OCI-LY1 (cell line): ENCODE results near the gene CRY1.
A peak's percentile ranks its signal among the peaks of the same experiment; 100 is the strongest.

Experiments
- H2AFZ ChIP-seq: fragments of 200-600 bp; sonication (generic), shearing (Covaris generic); 2 replicates; pipeline ENCODE4 v1.6.0; 2014; ENCODE audit warnings: antibody characterized with exemption, mild to moderate bottlenecking, low read length
- H3F3A ChIP-seq: fragments of 200-600 bp; sonication (generic), shearing (Covaris generic); 2 replicates; pipeline ENCODE4 v1.6.0; 2014; ENCODE audit warnings: mild to moderate bottlenecking, antibody characterized with exemption, low read length, moderate library complexity; ENCODE audit not compliant: insufficient read depth
- H3K27ac ChIP-seq: fragments of 200-600 bp; sonication (generic); 2 replicates; pipeline ENCODE4 v1.5.1; 2014; ENCODE audit warnings: low read length, mixed run types, mild to moderate bottlenecking, low read depth; ENCODE audit not compliant: poor library complexity, severe bottlenecking
- H3K27me3 ChIP-seq: fragments of 200-600 bp; sonication (generic); 2 replicates; pipeline ENCODE4 v1.6.0; 2014; ENCODE audit warnings: antibody characterized with exemption, mild to moderate bottlenecking, low read length, moderate library complexity; ENCODE audit not compliant: insufficient read depth
- H3K36me3 ChIP-seq: fragments of 200-600 bp; sonication (generic); 2 replicates; pipeline ENCODE4 v1.6.1; 2014; ENCODE audit warnings: mild to moderate bottlenecking, antibody characterized with exemption, low read length, moderate library complexity, mixed read lengths; ENCODE audit not compliant: insufficient read depth
- H3K4me1 ChIP-seq: fragments of 200-600 bp; sonication (generic); 2 replicates; pipeline ENCODE4 v1.5.1; 2014; ENCODE audit warnings: mild to moderate bottlenecking, low read length, moderate library complexity; ENCODE audit not compliant: insufficient read depth, severe bottlenecking
- H3K4me2 ChIP-seq: fragments of 200-600 bp; sonication (generic), shearing (Covaris generic); 2 replicates; pipeline ENCODE4 v1.6.1; 2014; ENCODE audit warnings: low read length
- H3K4me3 ChIP-seq: fragments of 200-600 bp; sonication (generic); 2 replicates; pipeline ENCODE4 v1.5.1; 2014; ENCODE audit warnings: low read length, low read depth, mild to moderate bottlenecking, mixed read lengths; ENCODE audit not compliant: poor library complexity, severe bottlenecking
- H3K79me2 ChIP-seq: fragments of 200-600 bp; shearing (Covaris generic); 2 replicates; pipeline ENCODE4 v1.6.1; 2016; ENCODE audit warnings: mixed run types, low read length, mixed read lengths; ENCODE audit not compliant: insufficient read depth
- H3K9ac ChIP-seq: fragments of 200-600 bp; sonication (generic), shearing (Covaris generic); 2 replicates; pipeline ENCODE4 v1.6.1; 2014; ENCODE audit warnings: mild to moderate bottlenecking, low read length, mixed read lengths
- H3K9me2 ChIP-seq: fragments of 200-600 bp; sonication (generic), shearing (Covaris generic); 2 replicates; pipeline ENCODE4 v1.6.1; 2014; ENCODE audit warnings: low read depth, mild to moderate bottlenecking, low read length, mixed read lengths
- H3K9me3 ChIP-seq: fragments of 200-600 bp; shearing (Covaris generic); 2 replicates; pipeline ENCODE4 v1.6.1; 2014; ENCODE audit warnings: low read length, mixed read lengths
- H4K20me1 ChIP-seq: fragments of 200-600 bp; sonication (generic), shearing (Covaris generic); 2 replicates; pipeline ENCODE4 v1.6.0; 2016; ENCODE audit warnings: mild to moderate bottlenecking, low read length; ENCODE audit not compliant: insufficient read depth
- EZH2 ChIP-seq: fragments of 200-600 bp; sonication (generic), shearing (Covaris generic); IDR thresholded peaks from 2 replicates; pipeline ENCODE4 v1.8.0; 2017; ENCODE audit warnings: borderline replicate concordance, mixed run types, mild to moderate bottlenecking, antibody characterized with exemption, low read length, moderate library complexity, mixed read lengths
- TF ChIP-seq, protein P1 (sequence below): fragments of 200-600 bp; sonication (generic), shearing (Covaris generic); IDR thresholded peaks from 2 replicates; pipeline ENCODE4 v1.5.1; 2017; ENCODE audit warnings: mild to moderate bottlenecking, antibody characterized with exemption, low read length, moderate library complexity, mixed read lengths

The CRY1 gene

GRCh38 chr12:106962286-106962685 is 131.1 kb downstream of the CRY1 start:
- no peak overlapping the region for H3K9ac ChIP-seq
- no peaks in the 10 kb centered on the region for H3K9me3 ChIP-seq
- H3K27ac ChIP-seq, result no peak overlapping the region
- peaks cover 6% of the 10 kb centered on the region; the same call in 1 of the 2 replicates for H3K79me2 ChIP-seq
- no peaks in the 10 kb centered on the region for H3K9me2 ChIP-seq
- no peaks in the 10 kb centered on the region for H4K20me1 ChIP-seq
- H3K36me3 ChIP-seq, result no peaks in the 10 kb centered on the region
- H3K27me3 ChIP-seq, result no peaks in the 10 kb centered on the region
- no peak overlapping the region for H2AFZ ChIP-seq
- no peak overlapping the region for H3K4me3 ChIP-seq
- no peaks in the 10 kb centered on the region; the same call in 1 of the 2 replicates for H3F3A ChIP-seq
- no peak overlapping the region for H3K4me2 ChIP-seq
- H3K4me1 ChIP-seq, result peaks cover 12% of the 10 kb centered on the region
- no peak for TF ChIP-seq EZH2
- TF ChIP-seq, protein P1, sequence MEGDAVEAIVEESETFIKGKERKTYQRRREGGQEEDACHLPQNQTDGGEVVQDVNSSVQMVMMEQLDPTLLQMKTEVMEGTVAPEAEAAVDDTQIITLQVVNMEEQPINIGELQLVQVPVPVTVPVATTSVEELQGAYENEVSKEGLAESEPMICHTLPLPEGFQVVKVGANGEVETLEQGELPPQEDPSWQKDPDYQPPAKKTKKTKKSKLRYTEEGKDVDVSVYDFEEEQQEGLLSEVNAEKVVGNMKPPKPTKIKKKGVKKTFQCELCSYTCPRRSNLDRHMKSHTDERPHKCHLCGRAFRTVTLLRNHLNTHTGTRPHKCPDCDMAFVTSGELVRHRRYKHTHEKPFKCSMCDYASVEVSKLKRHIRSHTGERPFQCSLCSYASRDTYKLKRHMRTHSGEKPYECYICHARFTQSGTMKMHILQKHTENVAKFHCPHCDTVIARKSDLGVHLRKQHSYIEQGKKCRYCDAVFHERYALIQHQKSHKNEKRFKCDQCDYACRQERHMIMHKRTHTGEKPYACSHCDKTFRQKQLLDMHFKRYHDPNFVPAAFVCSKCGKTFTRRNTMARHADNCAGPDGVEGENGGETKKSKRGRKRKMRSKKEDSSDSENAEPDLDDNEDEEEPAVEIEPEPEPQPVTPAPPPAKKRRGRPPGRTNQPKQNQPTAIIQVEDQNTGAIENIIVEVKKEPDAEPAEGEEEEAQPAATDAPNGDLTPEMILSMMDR, result no peak

- Histone ChIP-seq H3K27ac (no peak overlapping the region), H3K36me3 (no peaks in the 10 kb centered on the region), H2AFZ (no peak overlapping the region), H3K9me2 (no peaks in the 10 kb centered on the region), H3F3A (no peaks in the 10 kb centered on the region; the same call in 1 of the 2 replicates), H3K9me3 (no peaks in the 10 kb centered on the region), H3K4me2 (no peak overlapping the region), H3K79me2 (peaks cover 7% of the 10 kb centered on the region; the same call in 1 of the 2 replicates), H3K9ac (no peak overlapping the region), H4K20me1 (no peaks in the 10 kb centered on the region), H3K4me3 (no peak overlapping the region), H3K27me3 (no peaks in the 10 kb centered on the region), H3K4me1 (peaks cover 14% of the 10 kb centered on the region)
- no peak for TF ChIP-seq EZH2
- TF ChIP-seq, protein P1, result no peak
Measured at GRCh38 chr12:106960443-106960842, 132.9 kb downstream of the CRY1 start.

- H3K27ac ChIP-seq, result peak overlapping the region; percentile 58
- H4K20me1 ChIP-seq, result no peaks in the 10 kb centered on the region
- H3K9me3 ChIP-seq, result no peaks in the 10 kb centered on the region
- H3K4me1 ChIP-seq, result peaks cover 21% of the 10 kb centered on the region
- no peaks in the 10 kb centered on the region; the same call in 1 of the 2 replicates for H3F3A ChIP-seq
- no peaks in the 10 kb centered on the region for H3K36me3 ChIP-seq
- H3K79me2 ChIP-seq, result peaks cover 7% of the 10 kb centered on the region; the same call in 1 of the 2 replicates
- peak overlapping the region; percentile 87 for H3K4me2 ChIP-seq
- H2AFZ ChIP-seq, result no peak overlapping the region
- H3K4me3 ChIP-seq, result peak overlapping the region; percentile 97
- no peaks in the 10 kb centered on the region for H3K27me3 ChIP-seq
- no peaks in the 10 kb centered on the region for H3K9me2 ChIP-seq
- H3K9ac ChIP-seq, result peak overlapping the region; percentile 85
- TF ChIP-seq, protein P1, result no peak
- no peak for TF ChIP-seq EZH2
Measured at GRCh38 chr12:106957583-106957982, 135.8 kb downstream of the CRY1 start.
